22Rv1 (cell line): ENCODE data around the gene INSM1.

Experiments used
- CTCF ChIP-seq: fragments of 450-650 bp; IDR thresholded peaks from 2 replicates; pipeline ENCODE4 v1.5.1; 2017; ENCODE audit warnings: mild to moderate bottlenecking
- ZFX ChIP-seq: fragments of 450-650 bp; IDR thresholded peaks from 2 replicates; pipeline ENCODE4 v1.6.1; 2017; ENCODE audit warnings: antibody characterized with exemption, borderline replicate concordance

DNA sequence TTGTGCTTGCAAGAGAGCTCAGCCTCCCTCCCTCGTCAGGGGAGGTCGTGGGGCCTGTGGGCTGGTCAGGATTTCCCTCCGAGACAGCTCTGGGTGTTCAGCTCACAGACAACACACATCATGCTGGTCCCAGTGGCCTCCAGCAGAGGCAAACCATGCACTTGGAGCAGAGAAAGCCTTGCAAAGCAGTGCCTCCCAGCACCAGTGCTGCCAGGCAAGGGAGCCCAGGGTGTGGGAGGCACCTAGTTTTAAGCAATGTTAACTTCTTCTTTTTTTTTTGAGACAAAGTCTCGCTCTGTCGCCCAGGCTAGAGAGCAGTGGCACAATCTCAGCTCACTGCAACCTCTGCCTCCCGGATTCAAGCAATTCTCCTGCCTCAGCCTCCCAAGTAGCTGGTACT is 34.0 kb upstream of the INSM1 start:
- TF ChIP-seq CTCF (no peak), ZFX (no peak)
